ENCODE measurements around the gene USP9X. TPM values are rescaled to one million over a fixed set of nuclear protein-coding genes. Genes with fewer than 3 reads are reported as not detected.
"Not testable (repeated sequence)": the region's sequence is repeated elsewhere in the genome, so short reads cannot be mapped to it uniquely, and the experiment has no call there.

USP9X gene
- total RNA-seq, 2 experiments from 2014 or later = 44.9 to 47.3 TPM

- Mint-ChIP-seq H3K4me3 (no peak overlapping the region), H3K27ac (no peak overlapping the region), H3K36me3 (peaks cover 4% of the 10 kb centered on the region), H3K4me1 (peaks cover 6% of the 10 kb centered on the region), H3K27me3 (peaks cover 3% of the 10 kb centered on the region), H3K9me3 (ENCODE audit: low read depth) (no peaks in the 10 kb centered on the region)
- no peak for DNase-seq
- ATAC-seq = no peak
- CTCF ChIA-PET = interaction anchor here (0.8 kb wide), 1 partner anchor 10 kb away, joined by 3 read pairs; no protein-coding TSS in a partner anchor
Measured at GRCh38 chrX:41259516-41259915, 174.3 kb downstream of the USP9X start.

GRCh38 chrX:41265615-41266014 lies 180.4 kb downstream of the USP9X start:
- CTCF ChIA-PET = interaction anchor here (0.6 to 1.0 kb wide), 2 partner anchors 181 to 471 kb away, joined by 3 to 4 read pairs; no protein-coding TSS in a partner anchor
- H3K4me3 Mint-ChIP-seq = peak overlapping the region; percentile 2
- H3K27ac Mint-ChIP-seq = peak overlapping the region; percentile 65
- H3K27me3 Mint-ChIP-seq = no peaks in the 10 kb centered on the region
- peaks cover 13% of the 10 kb centered on the region for H3K4me1 Mint-ChIP-seq
- H3K9me3 Mint-ChIP-seq (ENCODE audit: low read depth) = no peaks in the 10 kb centered on the region
- ATAC-seq = peak; percentile 95
- DNase-seq = peak; percentile 76
- H3K36me3 Mint-ChIP-seq = peaks cover 4% of the 10 kb centered on the region

- no peak overlapping the region for H3K4me3 Mint-ChIP-seq
- DNase-seq (no peak), ATAC-seq (no peak)
- CTCF ChIA-PET = no interaction called here
- H3K9me3 Mint-ChIP-seq (ENCODE audit: low read depth) = no peaks in the 10 kb centered on the region
- H3K4me1 Mint-ChIP-seq = peaks cover 12% of the 10 kb centered on the region
- no peak overlapping the region for H3K27ac Mint-ChIP-seq
- H3K27me3 Mint-ChIP-seq = no peaks in the 10 kb centered on the region
- H3K36me3 Mint-ChIP-seq = no peaks in the 10 kb centered on the region
Measured at GRCh38 chrX:41273638-41274037, 188.4 kb downstream of the USP9X start.

- DNase-seq (peak; percentile 66), ATAC-seq (peak; percentile 77)
- Mint-ChIP-seq H3K4me1 (peaks cover 12% of the 10 kb centered on the region), H3K4me3 (peak overlapping the region; percentile 76), H3K27me3 (no peaks in the 10 kb centered on the region), H3K36me3 (no peaks in the 10 kb centered on the region), H3K27ac (peak overlapping the region; percentile 79), H3K9me3 (ENCODE audit: low read depth) (no peaks in the 10 kb centered on the region)
- CTCF ChIA-PET = interaction anchor here (0.7 kb wide), 1 partner anchor 1232 kb away, joined by 4 read pairs; no protein-coding TSS in a partner anchor
Measured at GRCh38 chrX:41275661-41276609, 190.7 kb downstream of the USP9X start.

- Mint-ChIP-seq H3K4me3 (peak overlapping the region; percentile 76), H3K4me1 (peaks cover 12% of the 10 kb centered on the region), H3K36me3 (no peaks in the 10 kb centered on the region), H3K27ac (peak overlapping the region; percentile 78), H3K9me3 (ENCODE audit: low read depth) (no peaks in the 10 kb centered on the region), H3K27me3 (no peaks in the 10 kb centered on the region)
- CTCF ChIA-PET = interaction anchor here (0.8 to 1.1 kb wide), 2 partner anchors 54 to 97 kb away, joined by 3 to 4 read pairs; no protein-coding TSS in a partner anchor
- DNase-seq (peak; percentile 41), ATAC-seq (peak; percentile 35)
Measured at GRCh38 chrX:41276661-41277506, 191.6 kb downstream of the USP9X start.

GRCh38 chrX:41282307-41282706 lies 197.1 kb downstream of the USP9X start:
- CTCF ChIA-PET; ATAC-seq; H3K9me3 Mint-ChIP-seq (ENCODE audit: low read depth); DNase-seq; H3K4me1 Mint-ChIP-seq; H3K27me3 Mint-ChIP-seq; H3K4me3 Mint-ChIP-seq; H3K36me3 Mint-ChIP-seq; H3K27ac Mint-ChIP-seq: not testable (repeated sequence)

GRCh38 chrX:41285928-41286327 lies 200.7 kb downstream of the USP9X start:
- H3K27ac Mint-ChIP-seq; H3K9me3 Mint-ChIP-seq (ENCODE audit: low read depth); H3K4me3 Mint-ChIP-seq; ATAC-seq; H3K27me3 Mint-ChIP-seq; H3K4me1 Mint-ChIP-seq; DNase-seq; CTCF ChIA-PET; H3K36me3 Mint-ChIP-seq: not testable (repeated sequence)

Other genes starting within 250 kb of the USP9X start
- 100 to 1,000 TPM; 198 to 253 TPM for gene DDX3X, start 248.7 kb downstream of the USP9X start, total RNA-seq